Activated T-helper 1 cell treated with anti-CD3 and anti-CD28 coated beads, Interleukin-2, amount 50 U/mL, for 16 hours (primary cell): Measurements from ENCODE around the gene WDR6.
"Not testable (repeated sequence)": the region's sequence is repeated elsewhere in the genome, so short reads cannot be mapped to it uniquely, and the experiment has no call there.

ENCODE experiments used
- DNase-seq, 2 donors: peaks; one replicate each; pipeline ENCODE4 v3.0.0-alpha.2; 2020; ENCODE audit warnings: low read depth in 1 of 2, low spot score in 1 of 2

Gene WDR6

DNA sequence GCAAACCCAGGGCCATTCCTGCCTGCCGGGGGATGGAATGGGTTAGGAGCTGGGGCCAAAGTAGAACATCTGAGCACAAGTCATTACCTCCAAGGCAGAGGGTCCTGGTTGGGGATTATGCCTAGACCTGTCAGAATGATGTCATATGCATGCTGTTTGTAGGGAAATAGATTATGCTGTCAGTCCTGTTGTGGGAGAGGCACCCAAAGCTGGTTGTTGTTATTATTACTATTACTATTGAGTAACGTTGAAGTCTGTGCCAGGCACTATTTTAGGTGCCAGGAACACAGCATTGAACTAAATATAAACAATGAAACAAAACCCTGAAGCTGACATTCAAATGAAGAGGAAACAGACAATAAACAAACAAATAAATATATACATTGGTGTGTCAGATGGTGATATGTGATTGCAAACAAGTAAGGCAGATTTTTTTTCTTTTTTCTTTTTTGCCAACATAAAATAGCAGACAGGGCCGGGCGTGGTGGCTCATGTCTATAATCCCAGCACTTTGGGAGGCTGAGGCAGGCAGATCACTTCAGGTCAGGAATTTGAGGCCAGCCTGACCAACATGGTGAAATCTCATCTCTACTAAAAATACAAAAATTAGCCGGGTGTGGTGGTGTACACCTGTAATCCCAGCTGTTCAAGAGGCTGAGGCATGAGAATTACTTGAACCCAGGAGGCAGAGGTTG, 15.2 kb upstream of the WDR6 start:
- DNase-seq, result no peak

DNA sequence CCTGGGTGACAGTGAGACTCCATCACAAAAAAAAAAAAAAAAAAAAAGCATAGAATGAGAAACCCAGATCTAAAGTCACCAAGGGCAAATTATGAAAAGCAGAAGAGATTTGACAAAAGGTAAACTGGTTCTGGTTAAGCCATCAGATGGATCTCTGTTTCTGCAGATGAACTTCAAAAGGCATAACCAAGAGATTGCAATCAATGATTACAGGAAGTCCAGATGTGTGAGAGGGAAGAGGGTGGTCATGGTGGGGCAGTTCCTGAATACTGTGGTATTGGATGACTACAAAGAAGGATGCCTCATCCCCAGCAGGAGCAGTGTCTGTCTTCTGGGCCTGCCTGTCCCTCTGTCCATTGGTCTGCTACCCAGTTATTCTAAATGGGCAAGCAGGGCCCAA, 13.4 kb upstream of the WDR6 start:
- no peak for DNase-seq

DNA sequence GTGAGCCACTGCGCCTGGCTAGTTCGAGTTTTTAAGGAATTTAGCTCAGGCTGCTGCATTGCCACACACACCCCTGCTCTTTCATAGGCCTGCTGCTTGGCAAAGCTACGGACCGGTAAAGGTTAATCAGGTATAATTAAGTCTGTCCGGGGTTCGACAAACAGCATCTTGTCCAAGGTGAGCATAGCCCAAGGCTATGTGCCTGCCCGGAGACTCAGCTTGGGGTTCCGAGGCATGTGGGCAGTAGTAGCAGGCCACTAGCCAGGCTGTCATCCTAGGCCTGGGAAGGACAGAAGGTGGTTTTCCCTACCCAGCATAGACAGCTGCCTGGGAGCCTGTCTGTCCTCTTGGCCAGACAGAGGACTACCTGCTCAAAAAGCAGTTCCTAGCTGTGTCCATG, 10.6 kb upstream of the WDR6 start:
- DNase-seq, result no peak

DNA sequence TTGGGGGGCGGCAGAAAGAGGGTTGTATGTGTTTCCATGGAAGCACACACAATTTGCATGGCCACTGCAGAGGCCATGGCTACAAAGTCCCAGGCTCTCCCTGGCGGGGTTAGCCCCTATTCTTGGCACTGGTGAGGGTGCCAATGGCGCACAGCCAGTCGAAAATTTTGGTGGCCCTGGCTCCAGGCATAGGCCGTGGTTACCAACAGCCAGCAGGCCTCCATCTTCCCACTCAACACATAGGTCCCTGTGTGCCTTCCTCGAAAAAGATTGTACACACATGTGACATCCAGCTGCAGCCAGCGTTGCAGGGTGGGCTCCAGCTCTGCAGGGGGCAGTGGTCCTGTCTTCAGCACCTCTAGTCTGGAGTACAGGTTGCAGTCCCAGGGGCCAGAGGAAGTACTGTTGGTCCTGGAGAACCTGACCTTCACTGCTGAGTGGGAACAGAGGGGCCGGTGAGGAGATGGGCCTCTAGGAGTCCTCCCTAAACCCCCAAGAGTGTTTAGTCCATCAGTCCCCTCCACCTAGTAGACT, 10.0 kb upstream of the WDR6 start:
- no peak for DNase-seq

DNA sequence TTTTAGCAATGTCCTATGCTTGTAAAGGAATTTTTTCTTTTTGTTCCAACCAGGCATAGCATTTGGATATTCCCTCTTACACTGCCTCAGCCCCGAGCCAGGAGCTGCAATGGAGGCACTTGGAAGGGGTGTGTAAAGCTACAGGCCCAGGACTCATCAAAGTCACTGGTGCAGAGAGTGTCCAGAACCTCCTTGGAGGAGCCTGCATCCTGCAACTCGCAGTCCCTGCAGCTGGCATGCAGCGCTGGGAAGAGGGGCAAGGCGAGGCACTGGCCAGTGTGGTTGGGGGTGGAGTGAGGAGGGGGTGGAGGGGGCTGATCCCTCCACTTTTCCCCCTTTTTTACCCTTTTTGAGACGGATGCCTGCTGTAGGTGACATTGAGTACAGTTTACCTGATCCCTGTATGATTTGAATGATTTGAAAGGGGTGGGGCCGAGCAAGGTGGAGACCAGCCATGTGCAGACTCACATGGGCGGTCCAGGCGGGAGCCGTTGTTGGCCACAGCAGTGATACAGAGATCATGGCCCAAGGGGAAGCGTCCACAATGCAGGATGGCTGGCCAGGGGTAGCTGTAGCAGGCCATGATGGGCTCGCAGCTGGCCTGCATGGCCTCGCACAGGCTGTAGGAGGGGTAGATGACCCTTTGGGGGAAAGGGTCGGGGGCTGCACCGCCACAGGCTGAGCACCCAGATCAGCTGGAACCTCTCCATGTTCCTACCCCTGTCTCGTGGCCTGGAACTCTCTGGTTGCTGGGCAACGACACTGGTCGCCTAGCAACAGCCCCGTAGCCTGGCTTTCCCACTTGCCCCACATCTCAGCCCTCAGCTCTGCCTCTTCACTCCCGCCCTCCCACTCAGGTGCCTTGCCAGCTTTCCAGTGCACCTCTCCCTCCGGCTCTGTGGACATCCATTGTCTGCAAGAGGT, 9.2 kb upstream of the WDR6 start:
- DNase-seq, result no peak

DNA sequence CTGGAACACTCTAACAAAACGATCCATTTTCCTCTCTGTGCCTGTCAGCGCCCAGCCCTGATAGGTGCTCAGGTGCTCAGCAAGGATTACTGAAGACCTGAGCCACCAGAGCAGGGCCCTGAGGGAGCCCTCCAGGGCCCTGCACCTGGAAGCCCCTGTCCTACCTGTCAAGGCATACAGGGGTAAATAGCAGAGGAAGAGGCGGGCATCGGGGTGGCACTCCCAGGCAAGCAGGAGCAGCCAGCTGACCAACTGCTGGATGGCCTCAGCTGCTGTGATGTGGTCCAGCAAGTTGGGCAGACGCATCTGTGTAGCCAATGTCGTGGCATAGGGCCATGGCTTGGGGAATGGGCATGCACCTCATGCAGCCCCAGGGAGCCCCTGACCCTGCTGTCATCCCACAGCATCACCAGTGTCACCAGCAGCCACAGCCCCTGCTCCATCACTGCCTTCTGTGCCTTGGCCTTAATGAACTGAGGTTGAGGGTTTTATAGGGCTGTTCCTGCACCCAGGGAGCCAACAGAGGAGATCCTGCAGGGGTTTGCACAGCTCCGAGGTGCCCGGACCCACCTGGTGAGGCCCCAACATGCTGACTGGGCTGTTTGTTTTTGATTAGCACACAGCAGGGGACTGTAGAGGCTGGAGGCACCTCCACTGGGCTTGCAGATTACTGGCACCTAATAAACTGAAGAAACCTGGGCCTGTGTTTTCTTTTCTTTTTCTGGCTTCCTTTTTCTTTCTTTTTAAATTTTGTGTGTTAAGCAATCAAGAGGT, 7.9 kb upstream of the WDR6 start:
- DNase-seq, result no peak

DNA sequence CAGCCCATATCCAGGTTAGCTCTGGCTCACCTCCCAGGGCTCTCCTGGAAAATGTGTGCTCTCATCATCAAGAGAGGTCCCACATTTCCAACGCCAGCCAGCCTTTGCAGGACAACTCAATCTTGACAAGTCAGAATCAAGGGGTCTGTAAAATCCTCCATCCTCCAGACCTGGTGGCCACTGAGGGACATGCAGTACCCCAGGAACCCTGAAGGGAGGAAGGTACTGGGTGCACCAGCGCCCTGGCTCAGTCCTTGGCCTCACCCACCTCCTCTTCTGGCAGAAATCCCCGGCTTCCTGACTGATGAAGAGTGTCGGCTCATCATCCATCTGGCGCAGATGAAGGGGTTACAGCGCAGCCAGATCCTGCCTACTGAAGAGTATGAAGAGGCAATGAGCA, 6.0 kb upstream of the WDR6 start:
- no peak for DNase-seq

DNA sequence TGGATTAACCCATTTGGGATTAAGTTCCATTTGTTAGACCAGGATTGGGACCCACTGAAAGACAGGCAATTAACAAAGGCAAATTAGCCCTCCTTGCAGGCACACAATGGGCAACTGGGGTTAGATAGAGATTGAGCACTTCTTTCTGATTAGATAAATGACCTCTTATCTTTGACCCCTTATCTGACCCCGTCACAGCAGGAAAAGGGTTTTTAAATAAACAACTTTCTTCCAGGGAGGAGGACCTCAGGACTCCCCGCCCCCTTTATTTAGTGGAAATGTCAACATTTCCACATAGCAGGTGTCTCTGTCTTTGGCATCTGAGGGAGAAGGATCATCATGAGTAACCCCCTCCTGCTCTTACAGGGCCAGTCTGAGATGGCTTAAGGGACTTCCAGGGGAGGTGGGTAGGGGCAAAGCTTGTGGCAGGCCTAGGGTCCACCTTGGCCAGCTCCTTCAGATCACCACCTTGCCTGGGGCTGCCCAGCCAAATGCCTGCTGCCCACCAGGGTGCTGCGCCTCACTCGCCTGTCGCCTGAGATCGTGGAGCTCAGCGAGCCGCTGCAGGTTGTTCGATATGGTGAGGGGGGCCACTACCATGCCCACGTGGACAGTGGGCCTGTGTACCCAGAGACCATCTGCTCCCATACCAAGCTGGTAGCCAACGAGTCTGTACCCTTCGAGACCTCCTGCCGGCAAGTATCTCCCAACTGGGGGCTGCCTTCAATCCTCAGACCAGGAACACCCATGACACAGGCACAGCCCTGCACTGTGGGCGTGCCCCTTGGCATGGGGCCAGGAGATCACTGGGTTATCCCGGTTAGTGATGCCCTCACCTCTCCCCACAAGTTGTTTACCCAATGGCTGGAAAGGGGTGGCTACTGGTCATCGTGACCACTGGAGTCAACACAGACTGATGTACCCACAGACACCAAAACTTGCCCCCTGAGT, 2.6 kb upstream of the WDR6 start:
- DNase-seq, result no peak

DNA sequence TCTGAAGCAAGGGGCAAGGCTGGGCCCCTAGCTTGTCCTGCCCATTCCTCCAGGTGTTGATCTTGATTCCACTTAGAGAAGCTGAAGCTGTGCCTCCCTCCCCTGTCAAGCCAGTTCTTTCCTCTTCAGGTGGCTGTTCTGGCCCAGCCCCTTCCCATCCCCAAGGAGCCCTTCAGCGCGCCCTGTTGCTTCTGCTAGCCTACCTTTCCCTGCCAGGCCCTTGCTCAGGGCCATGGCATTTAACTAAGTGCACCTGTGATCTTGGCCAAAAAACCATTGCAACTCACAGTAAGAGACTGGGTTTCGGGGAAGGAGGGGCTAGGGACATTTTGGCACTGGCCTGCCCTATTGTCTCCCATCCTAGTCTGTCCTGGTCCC, 1.9 kb upstream of the WDR6 start:
- DNase-seq, result no peak

DNA sequence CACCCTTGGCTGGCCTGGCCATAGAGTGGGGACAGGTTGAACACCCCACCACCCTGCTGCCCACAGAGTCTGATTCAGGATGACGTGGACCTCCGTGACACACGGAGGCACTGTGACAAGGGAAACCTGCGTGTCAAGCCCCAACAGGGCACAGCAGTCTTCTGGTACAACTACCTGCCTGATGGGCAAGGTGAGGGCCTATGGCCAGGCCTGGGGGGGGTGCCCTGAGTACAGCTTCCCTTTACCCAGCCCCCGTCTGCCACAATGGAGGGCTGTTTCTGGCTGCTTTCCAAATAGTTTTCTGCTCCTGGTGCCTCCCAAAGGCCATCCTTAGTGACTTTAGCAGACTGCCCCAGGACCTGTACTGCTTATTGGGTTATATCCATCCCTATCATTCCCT, 1.2 kb upstream of the WDR6 start:
- DNase-seq, result no peak

DNA sequence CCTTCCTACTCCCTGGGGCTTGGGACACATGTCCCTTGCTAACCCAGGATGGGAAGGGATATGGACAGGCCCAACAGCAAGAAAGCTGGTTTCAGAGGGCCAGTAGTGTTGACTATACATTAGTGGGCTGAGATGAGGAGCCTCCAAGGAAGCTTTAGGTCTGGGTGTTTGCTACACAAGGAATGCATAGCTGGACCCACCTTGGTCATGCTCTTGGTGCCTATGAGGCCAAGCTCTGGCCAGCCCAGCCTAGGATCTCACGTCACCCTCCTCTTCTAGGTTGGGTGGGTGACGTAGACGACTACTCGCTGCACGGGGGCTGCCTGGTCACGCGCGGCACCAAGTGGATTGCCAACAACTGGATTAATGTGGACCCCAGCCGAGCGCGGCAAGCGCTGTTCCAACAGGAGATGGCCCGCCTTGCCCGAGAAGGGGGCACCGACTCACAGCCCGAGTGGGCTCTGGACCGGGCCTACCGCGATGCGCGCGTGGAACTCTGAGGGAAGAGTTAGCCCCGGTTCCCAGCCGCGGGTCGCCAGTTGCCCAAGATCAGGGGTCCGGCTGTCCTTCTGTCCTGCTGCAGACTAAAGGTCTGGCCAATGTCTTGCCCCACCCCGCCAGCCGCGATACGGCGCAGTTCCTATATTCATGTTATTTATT, 653 bp upstream of the WDR6 start:
- no peak for DNase-seq

DNA sequence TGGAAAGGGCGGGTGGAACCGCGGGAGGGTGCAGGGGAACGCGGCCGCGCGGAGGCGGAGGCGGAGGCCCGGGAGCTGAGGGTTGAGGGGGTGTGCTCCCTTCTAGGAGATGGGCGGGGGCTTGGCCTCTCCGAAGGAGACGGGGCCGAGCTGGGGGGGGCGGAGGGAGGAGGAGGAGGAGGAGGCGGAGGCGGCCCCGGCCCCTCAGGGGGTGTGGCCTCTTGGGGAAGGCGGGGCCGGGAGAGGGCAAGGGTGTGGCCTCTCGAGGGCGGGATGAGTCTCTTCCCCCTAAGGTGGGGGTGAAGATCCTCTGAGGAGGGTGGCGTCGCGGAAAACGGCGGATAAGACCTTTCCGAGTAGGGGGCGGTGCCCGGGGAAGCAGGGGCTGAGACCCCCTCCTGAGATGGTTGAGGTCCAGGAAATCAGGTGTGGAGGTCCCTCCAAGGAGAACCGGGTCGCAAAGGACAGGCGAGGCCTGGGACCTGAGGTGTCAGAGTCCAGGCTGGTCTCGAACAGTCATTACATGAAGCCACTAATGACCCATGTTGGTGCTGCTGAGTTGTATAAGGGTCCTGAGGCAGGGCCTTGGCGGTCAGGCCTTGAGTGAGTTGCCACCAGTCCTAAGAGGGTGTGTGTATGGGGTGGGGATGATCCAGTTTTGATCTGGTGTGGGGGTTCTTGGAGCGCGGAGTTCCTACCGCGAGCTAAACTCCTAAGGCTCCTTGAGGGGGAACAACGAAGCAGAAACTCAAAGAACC, 759 bp downstream of the WDR6 start:
- DNase-seq, result peak; percentile 67 to 79

DNA sequence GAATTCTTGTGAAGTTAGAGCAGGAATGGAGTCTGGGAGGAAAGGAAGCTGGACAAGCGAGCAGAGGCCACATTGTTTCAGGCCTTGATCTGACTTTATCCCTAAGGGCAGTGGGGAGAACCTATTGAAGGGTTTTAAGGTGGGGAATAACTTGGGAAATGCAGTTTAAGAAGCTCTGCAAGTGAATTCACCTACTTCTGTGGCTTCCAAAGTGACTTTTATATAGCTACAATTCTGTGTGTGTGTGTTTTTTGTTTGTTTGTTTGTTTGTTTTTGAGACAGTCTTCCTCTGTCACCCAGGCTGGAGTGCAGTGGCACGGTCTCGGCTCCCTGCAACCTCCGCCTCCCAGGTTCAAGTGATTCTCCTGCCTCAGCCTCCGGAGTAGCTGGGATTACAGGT, 1.4 kb downstream of the WDR6 start:
- not testable (repeated sequence) for DNase-seq

DNA sequence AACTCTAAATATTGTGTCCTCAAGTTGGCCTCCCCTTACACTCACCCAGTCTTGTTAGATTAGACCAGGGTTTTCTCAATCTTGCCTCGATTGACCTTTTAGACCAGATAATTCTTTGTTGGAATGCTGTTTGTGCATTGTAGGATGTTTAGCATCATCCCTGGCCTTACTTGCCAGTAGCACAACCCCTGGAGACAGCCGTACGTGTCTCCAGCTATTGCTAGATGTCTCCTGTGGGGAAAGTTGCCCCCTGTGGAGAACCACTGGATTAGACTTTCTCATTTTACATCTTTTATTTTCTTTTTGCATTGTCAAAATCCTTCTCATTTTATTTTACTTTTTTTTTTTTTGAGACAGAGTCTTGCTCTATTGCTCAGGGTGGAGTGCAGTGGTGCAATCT, 2.2 kb downstream of the WDR6 start:
- DNase-seq, result no peak

DNA sequence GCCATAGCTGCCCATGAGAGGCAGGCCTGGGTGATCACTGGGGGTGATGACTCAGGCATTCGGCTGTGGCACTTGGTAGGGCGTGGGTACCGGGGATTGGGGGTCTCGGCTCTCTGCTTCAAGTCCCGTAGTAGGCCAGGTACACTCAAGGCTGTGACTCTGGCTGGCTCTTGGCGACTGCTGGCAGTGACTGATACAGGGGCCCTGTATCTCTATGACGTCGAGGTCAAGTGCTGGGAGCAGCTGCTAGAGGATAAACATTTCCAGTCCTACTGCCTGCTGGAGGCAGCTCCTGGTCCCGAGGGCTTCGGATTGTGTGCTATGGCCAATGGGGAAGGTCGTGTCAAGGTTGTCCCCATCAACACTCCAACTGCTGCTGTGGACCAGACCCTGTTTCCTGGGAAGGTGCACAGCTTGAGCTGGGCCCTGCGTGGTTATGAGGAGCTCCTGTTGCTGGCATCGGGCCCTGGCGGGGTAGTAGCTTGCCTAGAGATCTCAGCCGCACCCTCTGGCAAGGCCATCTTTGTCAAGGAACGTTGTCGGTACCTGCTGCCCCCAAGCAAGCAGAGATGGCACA, 5.3 kb downstream of the WDR6 start:
- no peak for DNase-seq

DNA sequence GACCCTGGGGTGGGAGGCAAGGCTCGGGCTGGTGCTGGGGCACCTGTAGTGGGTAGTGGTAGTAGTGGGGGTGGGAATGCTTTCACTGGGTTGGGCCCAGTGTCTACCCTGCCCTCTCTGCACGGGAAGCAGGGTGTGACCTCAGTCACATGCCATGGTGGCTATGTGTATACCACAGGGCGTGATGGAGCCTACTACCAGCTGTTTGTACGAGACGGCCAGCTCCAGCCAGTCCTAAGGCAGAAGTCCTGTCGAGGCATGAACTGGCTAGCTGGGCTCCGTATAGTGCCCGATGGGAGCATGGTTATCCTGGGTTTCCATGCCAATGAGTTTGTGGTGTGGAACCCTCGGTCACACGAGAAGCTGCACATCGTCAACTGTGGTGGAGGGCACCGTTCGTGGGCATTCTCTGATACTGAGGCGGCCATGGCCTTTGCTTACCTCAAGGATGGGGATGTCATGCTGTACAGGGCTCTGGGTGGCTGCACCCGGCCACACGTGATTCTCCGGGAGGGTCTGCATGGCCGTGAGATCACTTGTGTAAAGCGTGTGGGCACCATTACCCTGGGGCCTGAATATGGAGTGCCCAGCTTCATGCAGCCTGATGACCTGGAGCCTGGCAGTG, 6.0 kb downstream of the WDR6 start:
- DNase-seq, result no peak

DNA sequence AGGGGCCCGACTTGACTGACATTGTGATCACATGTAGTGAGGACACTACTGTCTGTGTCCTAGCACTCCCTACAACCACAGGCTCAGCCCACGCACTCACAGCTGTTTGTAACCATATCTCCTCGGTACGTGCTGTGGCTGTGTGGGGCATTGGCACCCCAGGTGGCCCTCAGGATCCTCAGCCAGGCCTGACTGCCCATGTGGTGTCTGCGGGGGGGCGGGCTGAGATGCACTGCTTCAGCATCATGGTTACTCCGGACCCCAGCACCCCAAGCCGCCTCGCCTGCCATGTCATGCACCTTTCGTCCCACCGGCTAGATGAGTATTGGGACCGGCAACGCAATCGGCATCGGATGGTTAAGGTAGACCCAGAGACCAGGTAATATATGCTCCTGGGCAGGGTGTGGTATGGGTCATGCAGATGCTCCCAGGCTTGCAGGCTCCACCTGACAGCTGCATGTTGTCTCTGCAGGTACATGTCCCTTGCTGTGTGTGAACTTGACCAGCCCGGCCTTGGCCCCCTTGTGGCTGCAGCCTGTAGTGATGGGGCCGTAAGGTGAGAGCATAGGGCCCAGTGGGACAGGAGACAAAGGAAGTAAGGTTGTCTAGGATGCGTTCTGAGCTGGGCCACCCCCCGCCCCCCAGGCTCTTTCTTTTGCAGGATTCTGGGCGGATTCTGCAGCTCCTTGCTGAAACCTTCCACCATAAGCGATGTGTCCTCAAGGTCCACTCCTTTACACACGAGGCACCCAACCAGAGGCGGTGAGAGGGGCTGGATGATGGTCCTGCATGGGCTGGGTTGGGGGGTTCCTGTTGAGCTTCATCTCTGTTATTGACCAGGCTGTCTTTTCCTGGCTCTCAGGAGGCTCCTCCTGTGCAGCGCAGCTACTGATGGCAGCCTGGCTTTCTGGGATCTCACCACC, 6.8 kb downstream of the WDR6 start:
- no peak for DNase-seq
